CD14-positive monocyte (primary cell): Measurements from ENCODE around the gene MARS1. TPM values are rescaled to one million over a fixed set of nuclear protein-coding genes. Genes with fewer than 3 reads are reported as not detected.
A peak's percentile ranks its signal among the peaks of the same experiment; 100 is the strongest.

Source experiments
- DNase-seq, 3 donors: peaks; one replicate each; pipeline ENCODE4 v3.0.0-alpha.2; 2011 to 2022
- H2AFZ ChIP-seq: 2 replicates; pipeline ENCODE4 v1.6.0; 2012; ENCODE audit warnings: mild to moderate bottlenecking, low read depth, low read length, inconsistent platforms; ENCODE audit not compliant: insufficient read depth, poor library complexity, severe bottlenecking
- H3K27ac ChIP-seq, 2 donors: 1 replicate in 1 of 2; 2 replicates in 1 of 2; pipeline ENCODE4 v1.5.1; 2012 to 2013; ENCODE audit warnings: low read length in 2 of 2, control low read depth in 1 of 2, inconsistent platforms in 1 of 2, low read depth in 1 of 2, mild to moderate bottlenecking in 1 of 2
- H3K27me3 ChIP-seq, 2 donors: one replicate each; pipeline versions ENCODE4 v1.6.0 to v1.6.1; 2011 to 2013; ENCODE audit warnings: low read length in 2 of 2; ENCODE audit not compliant: control insufficient read depth in 2 of 2, insufficient read depth in 2 of 2
- H3K36me3 ChIP-seq, 2 donors: replicated peaks in 1 of 2; 1 replicate in 1 of 2; 2 replicates in 1 of 2; pipeline versions ENCODE4 v1.5.1 to v1.6.1; 2012 to 2013; ENCODE audit warnings: low read length in 2 of 2, control low read depth in 1 of 2, inconsistent platforms in 1 of 2, mild to moderate bottlenecking in 1 of 2; ENCODE audit not compliant: insufficient read depth in 2 of 2, control insufficient read depth in 1 of 2
- H3K4me1 ChIP-seq, 2 donors: 1 replicate in 1 of 2; 2 replicates in 1 of 2; pipeline versions ENCODE4 v1.5.1 to v1.6.1; 2012 to 2013; ENCODE audit warnings: low read length in 2 of 2, control low read depth in 1 of 2, inconsistent platforms in 1 of 2, mild to moderate bottlenecking in 1 of 2, moderate library complexity in 1 of 2; ENCODE audit not compliant: insufficient read depth in 2 of 2, control insufficient read depth in 1 of 2
- H3K4me2 ChIP-seq: replicated peaks from 2 replicates; pipeline ENCODE3; 2012; ENCODE audit warnings: low read length, moderate library complexity, mild to moderate bottlenecking; ENCODE audit not compliant: poor library complexity, severe bottlenecking; ENCODE audit errors: extremely low read depth
- H3K4me3 ChIP-seq, 3 experiments: fragments of 200-600 bp in 1 of 3; sonication (generic) in 1 of 3; replicated peaks in 1 of 3; 1 replicate in 2 of 3; 2 replicates in 1 of 3; pipeline ENCODE4 v1.5.1; 2011 to 2013; ENCODE audit warnings: low read length in 3 of 3, mild to moderate bottlenecking in 3 of 3, control low read depth in 2 of 3, low read depth in 2 of 3, inconsistent platforms in 1 of 3, moderate library complexity in 1 of 3
- H3K79me2 ChIP-seq: 2 replicates; pipeline ENCODE4 v1.6.0; 2012; ENCODE audit warnings: mild to moderate bottlenecking, control low read depth, inconsistent platforms, low read length, moderate library complexity; ENCODE audit not compliant: insufficient read depth
- H3K9ac ChIP-seq: 2 replicates; pipeline ENCODE4 v1.6.0; 2017; ENCODE audit warnings: low read length, mild to moderate bottlenecking; ENCODE audit not compliant: insufficient read depth, poor library complexity, severe bottlenecking
- H3K9me3 ChIP-seq, 2 donors: replicated peaks in 1 of 2; 1 replicate in 1 of 2; 2 replicates in 1 of 2; pipeline versions ENCODE4 v1.5.1 to v1.6.1; 2012 to 2013; ENCODE audit warnings: low read length in 2 of 2, control low read depth in 1 of 2; ENCODE audit not compliant: control insufficient read depth in 1 of 2, insufficient read depth in 1 of 2
- H4K20me1 ChIP-seq: 2 replicates; pipeline ENCODE4 v1.6.0; 2012; ENCODE audit warnings: mild to moderate bottlenecking, low read length, control low read depth, moderate library complexity; ENCODE audit not compliant: insufficient read depth
- H3K27ac Mint-ChIP-seq, 7 donors: one replicate each; pipeline ENCODE4 v1.8.0; 2020; ENCODE audit warnings: mild to moderate bottlenecking in 7 of 7, mixed read lengths in 7 of 7, moderate library complexity in 6 of 7, inconsistent platforms in 2 of 7
- H3K27me3 Mint-ChIP-seq, 3 donors: one replicate each; pipeline ENCODE4 v1.8.0; 2021 to 2022; ENCODE audit warnings: low read depth in 3 of 3, mild to moderate bottlenecking in 3 of 3, mixed read lengths in 3 of 3, moderate library complexity in 3 of 3, inconsistent platforms in 1 of 3
- H3K36me3 Mint-ChIP-seq, 2 donors: one replicate each; pipeline ENCODE4 v1.8.0; 2020; ENCODE audit warnings: mixed read lengths in 2 of 2, inconsistent platforms in 1 of 2, mild to moderate bottlenecking in 1 of 2
- H3K4me1 Mint-ChIP-seq: one replicate; pipeline ENCODE4 v1.8.0; 2020; ENCODE audit warnings: mild to moderate bottlenecking, mixed read lengths
- H3K4me3 Mint-ChIP-seq, 2 donors: one replicate each; pipeline ENCODE4 v1.8.0; 2020; ENCODE audit warnings: mild to moderate bottlenecking in 2 of 2, mixed read lengths in 2 of 2, moderate library complexity in 1 of 2
- H3K9me3 Mint-ChIP-seq, 7 donors: one replicate each; pipeline ENCODE4 v1.8.0; 2020 to 2022; ENCODE audit warnings: mixed read lengths in 7 of 7, mild to moderate bottlenecking in 6 of 7, moderate library complexity in 6 of 7, inconsistent platforms in 2 of 7
- CTCF ChIP-seq: fragments of 200-600 bp; IDR thresholded peaks from one replicate; pipeline ENCODE4 v1.8.0; 2022; ENCODE audit warnings: antibody characterized with exemption, mild to moderate bottlenecking
- WGBS: methylation state at CpG from one replicate; pipeline ENCODE4 v1.1.5; 2013; ENCODE audit warnings: missing lambda C conversion rate; ENCODE audit not compliant: insufficient coverage; 5-methylcytosine and 5-hydroxymethylcytosine counted together
- intact Hi-C, 2 donors: fragments of 100-400 bp; cut with micrococcal nuclease; formaldehyde crosslinking; loops; one replicate each; pipeline versions ENCODE4 v1.15.0 to v1.15.1; 2023
- polyA plus RNA-seq, 3 donors: library from polyadenylated mRNA; depleted of rRNA in 1 of 3; unstranded in 2 of 3; stranded (reverse) in 1 of 3; fragments of 300-500 nt in 2 of 3; fragments of >200 nt in 1 of 3; fragmentation: Illumina TruSeq in 2 of 3; gene quantifications; 1 replicate in 2 of 3; 2 replicates in 1 of 3; pipeline ENCODE4 v1.2.3, GENCODE V29; 2012 to 2021

Gene MARS1
- polyA plus RNA-seq, 3 donors: 63.5 to 164 (median 79.8) TPM

- Mint-ChIP-seq H3K4me1 (peaks cover 18% of the 10 kb centered on the region), H3K36me3 (peaks cover 72 to 92% of the 10 kb centered on the region in 2 donors), H3K27ac (peak overlapping the region in 2 of 7 donors; percentile 19 to 65), H3K4me3 (no peak overlapping the region), H3K27me3 (no peaks in the 10 kb centered on the region), H3K9me3 (peaks cover 0 to 2% (median 0%) of the 10 kb centered on the region in 7 donors)
- WGBS: 95% methylated on average over 7 of the region's 12 CpGs
- peaks cover 88 to 89% of the 10 kb centered on the region in 2 donors for H3K36me3 ChIP-seq
- no peak overlapping the region for H2AFZ ChIP-seq
- intact Hi-C loops: no loop called here
- H3K4me1 ChIP-seq: peaks cover 16 to 23% of the 10 kb centered on the region in 2 donors
- no peaks in the 10 kb centered on the region for H3K27me3 ChIP-seq
- H4K20me1 ChIP-seq: peaks cover 84% of the 10 kb centered on the region
- no peak overlapping the region for H3K9ac ChIP-seq
- no peak overlapping the region for H3K4me2 ChIP-seq
- no peak for DNase-seq
- no peak overlapping the region for H3K4me3 ChIP-seq
- H3K27ac ChIP-seq: peak overlapping the region in 1 of 2 donors; percentile 56
- no peaks in the 10 kb centered on the region for H3K9me3 ChIP-seq
- H3K79me2 ChIP-seq: peaks cover 44% of the 10 kb centered on the region
- TF ChIP-seq CTCF: no peak
Measured at GRCh38 chr12:57528176-57528575, 40.3 kb downstream of the MARS1 start.

DNA sequence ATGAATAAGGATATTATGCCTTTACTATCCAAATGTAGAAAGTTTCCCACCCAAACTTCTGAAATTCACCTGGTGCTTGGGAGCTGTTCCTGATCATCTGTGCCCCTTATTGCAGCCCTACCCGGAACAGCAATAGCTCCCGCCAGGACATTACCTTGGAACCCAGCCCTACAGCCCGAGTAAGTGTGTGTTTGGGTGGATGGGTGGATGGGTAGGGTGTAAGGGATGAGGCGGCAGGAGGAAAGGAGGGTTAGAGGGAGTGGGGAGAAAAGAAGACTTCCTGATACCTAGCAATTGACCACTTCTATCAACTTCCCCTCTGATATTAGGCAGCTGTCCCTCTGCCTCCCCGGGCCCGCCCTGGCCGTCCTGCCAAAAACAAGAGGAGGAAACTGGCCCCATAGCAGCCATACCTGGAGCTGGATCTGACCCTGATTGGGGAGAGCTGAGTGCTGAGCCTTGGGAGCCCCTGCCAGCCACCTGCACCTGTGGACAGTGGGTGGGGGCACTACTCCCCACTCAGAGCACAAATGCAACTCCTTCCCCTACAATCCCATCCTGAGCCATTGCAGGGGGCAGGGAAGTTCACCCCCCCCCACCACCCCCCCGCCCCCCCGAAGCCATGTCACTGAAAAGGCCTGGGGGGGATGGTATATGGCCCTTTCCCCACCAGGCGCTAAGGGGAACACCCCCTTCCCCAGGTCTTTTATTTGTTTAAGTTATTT, 41.1 kb downstream of the MARS1 start:
- Histone ChIP-seq H4K20me1 (peaks cover 75% of the 10 kb centered on the region), H3K4me1 (peaks cover 7 to 15% of the 10 kb centered on the region in 2 donors), H3K9ac (no peak overlapping the region), H3K4me3 (no peak overlapping the region), H3K36me3 (peaks cover 93 to 97% of the 10 kb centered on the region in 2 donors), H3K27ac (peak overlapping the region in 1 of 2 donors; percentile 41), H3K4me2 (no peak overlapping the region), H2AFZ (no peak overlapping the region), H3K9me3 (no peaks in the 10 kb centered on the region), H3K79me2 (peaks cover 36% of the 10 kb centered on the region), H3K27me3 (no peaks in the 10 kb centered on the region)
- no peak for DNase-seq
- 100% methylated on average over 2 of the region's 10 CpGs for WGBS
- peaks cover 12% of the 10 kb centered on the region for H3K4me1 Mint-ChIP-seq
- H3K9me3 Mint-ChIP-seq: peaks cover 0 to 2% (median 0%) of the 10 kb centered on the region in 7 donors
- peak overlapping the region in 4 of 7 donors; percentile 68 to 85 (median 76) for H3K27ac Mint-ChIP-seq
- intact Hi-C loops: no loop called here
- no peak overlapping the region for H3K4me3 Mint-ChIP-seq
- no peaks in the 10 kb centered on the region for H3K27me3 Mint-ChIP-seq
- H3K36me3 Mint-ChIP-seq: peaks cover 79 to 98% of the 10 kb centered on the region in 2 donors
- no peak for TF ChIP-seq CTCF
